GM18520 (cell line): ENCODE results near the gene RWDD1.

Source experiments
- ATAC-seq: cut with Tn5 transposase; IDR thresholded peaks from one replicate; pipeline ENCODE4 v1.9.1; 2021; ENCODE audit not compliant: unreplicated experiment

RWDD1 gene, protein sequence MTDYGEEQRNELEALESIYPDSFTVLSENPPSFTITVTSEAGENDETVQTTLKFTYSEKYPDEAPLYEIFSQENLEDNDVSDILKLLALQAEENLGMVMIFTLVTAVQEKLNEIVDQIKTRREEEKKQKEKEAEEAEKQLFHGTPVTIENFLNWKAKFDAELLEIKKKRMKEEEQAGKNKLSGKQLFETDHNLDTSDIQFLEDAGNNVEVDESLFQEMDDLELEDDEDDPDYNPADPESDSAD

DNA sequence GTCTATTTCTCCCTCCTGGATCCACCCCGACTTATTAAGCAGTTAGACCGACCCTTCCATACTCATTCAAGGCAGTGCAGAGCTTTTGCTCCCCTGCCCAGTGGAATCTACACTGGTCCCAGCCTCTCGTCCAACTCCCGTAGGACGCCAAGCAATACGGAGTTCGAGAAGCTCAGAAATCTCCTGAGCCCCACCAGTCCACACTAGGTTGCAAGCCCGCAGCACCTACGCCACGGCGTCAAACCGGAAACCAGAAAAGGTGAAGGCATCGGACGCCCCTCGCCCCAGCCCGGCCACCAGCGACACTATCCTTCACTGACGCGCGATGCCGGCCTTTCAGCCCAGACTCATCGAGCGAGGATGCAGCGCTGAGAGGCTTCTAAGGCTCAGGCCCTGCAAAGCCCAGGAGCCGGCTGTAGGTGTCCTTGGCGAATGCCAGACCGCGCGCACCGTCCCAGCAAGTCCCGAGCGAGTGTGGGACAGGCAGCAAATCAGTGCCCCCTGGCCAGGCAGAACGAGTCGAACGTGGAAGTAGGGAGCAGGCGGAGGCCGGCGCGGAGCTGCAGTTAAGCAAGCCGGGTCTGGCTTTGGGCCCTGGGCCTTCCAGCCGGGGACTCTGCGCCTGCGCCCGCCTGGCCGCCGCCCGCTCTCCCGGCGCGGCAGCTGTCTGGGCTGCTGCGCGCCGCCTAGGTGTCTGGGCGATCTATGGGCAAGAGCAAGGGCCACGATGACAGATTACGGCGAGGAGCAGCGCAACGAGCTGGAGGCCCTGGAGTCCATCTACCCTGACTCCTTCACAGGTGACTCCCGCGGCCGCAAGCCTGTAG lies at the start of gene RWDD1:
TSS of gene RWDD1 (plus strand) at position 649 of the 827 bp plus-strand sequence. CDS start at position 728, 79 bp downstream.
- ATAC-seq: peak; percentile 94

DNA sequence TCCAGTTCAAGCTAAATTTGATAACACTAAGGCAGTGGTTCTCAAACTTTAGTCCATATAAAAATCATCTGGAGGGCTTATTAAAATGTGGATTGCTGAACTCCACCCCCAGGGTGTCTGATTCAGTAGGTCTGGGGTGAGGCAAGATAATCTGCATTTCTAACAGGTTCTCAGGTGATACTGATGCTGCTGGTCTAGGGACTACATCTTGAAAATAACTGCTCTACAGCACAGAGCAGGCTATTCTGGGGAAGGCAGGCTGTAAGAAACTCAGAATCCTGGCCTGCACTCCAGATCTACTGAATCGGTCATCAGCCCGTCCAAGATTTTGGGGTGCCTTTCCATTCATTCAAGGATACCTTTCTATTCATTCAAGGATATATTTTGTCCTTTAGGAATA lies 48.4 kb upstream of the RWDD1 start:
- no peak for ATAC-seq

DNA sequence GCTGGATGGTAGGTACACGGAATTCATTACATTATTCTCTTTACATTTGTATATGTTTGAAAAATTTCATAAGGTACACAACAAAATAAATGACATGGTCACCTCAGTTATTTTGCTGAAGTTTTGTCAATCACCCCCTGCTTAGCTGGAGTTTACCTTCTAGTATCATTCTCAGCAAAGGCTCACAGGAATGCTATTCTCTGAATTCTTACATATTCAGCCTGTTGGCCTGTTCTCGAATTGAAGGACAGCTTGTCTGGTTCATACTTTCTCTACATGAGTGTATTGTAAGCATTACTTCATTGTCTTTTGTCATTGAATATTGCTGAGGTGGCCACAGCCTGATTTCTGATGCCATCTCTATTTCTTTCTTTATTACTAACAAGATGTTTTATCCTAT lies 47.1 kb upstream of the RWDD1 start:
- no peak for ATAC-seq

DNA sequence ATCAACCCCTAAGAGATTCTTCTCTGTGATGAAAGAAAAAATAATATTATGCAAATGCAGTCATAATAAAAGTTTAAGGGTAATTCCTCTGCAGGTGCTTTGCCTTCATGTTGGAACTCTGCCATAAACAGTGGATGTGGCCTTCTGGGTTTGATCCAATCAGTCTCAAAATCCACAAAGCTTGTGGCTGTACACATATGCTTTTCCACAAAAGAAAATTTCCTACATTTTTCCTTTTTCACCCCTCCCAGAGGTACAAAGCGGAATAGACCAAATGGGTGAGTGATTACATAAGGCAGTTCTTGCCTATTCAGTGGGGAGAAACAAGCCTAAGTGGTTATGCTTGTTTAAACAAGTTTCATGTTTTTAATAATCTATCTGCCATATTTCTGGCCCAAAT lies 43.2 kb upstream of the RWDD1 start:
- no peak for ATAC-seq

DNA sequence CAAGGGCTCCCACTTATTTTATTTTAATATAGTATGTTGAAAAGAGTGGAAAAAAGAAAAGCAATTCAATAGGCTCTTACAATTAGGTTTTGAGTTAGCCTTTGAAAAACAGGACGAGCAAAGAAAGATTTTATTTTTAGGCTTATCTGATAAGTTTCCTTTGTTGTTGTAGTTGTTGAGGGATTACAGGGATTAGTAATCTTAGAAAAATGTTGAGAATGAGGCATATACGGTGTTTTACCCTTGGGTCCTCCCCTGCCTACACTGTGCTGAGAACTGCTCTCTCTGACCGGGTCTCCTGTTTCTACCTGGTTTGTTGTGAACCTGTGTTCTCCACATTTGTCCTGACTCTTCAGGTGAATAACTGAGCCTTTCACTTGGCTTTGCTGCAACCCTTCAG lies 42.5 kb upstream of the RWDD1 start:
- ATAC-seq: no peak

DNA sequence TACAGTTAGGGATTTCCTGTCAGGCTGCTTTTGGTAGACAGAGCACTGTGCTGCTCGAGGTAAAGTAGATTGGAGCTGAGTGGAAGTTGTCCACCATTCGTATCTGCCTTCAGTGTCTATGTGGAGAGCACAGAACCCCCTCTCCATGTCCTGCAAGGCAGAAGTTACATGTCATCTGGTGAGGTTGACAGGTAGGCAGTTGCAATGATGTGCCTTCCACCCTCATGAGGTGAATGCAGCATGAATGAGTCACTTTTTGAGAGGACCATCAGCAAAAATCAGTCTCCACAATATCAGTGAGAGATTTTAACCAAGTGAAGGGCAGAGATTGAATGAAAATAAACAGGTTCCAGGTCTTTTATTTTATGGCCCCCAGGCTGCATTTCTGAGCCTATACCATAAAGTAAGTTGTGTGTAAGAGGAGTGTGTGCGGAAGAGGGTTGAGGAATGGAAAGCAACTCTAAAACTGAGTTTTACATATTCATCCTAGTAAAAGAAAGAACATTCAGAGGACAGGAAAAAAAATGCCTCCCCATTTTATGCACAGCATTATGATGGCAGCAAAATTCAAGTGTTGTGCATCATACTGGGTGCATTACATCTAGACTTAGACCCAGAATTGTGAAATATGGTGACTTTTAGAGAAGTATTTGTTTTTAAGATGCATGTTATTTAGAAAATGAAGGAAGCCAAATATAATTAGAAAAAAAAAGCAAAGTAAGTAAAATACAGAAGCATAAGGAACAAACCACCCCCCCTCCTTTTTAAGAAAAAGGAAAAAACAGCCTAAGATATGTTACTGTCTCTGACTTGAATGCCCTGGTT lies 41.6 kb upstream of the RWDD1 start:
- no peak for ATAC-seq

DNA sequence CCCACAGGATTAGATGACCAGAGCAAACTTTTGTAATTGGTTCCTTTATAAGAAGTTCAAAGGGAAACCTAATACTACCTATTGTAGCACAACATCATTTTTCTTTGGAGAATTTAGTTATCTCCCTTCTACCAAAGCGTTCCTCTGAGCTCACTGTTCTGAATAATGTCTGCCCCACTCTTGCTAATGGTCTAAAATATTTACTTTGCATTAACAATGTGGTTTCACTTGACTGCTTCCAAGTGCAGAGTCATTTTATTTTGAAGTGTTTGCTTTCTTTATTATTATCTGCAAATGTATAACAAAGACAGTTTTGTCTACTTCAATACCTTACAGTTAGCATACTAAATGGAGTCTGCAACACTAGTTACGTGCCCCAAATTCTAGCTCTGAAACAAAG lies 40.9 kb upstream of the RWDD1 start:
- no peak for ATAC-seq

DNA sequence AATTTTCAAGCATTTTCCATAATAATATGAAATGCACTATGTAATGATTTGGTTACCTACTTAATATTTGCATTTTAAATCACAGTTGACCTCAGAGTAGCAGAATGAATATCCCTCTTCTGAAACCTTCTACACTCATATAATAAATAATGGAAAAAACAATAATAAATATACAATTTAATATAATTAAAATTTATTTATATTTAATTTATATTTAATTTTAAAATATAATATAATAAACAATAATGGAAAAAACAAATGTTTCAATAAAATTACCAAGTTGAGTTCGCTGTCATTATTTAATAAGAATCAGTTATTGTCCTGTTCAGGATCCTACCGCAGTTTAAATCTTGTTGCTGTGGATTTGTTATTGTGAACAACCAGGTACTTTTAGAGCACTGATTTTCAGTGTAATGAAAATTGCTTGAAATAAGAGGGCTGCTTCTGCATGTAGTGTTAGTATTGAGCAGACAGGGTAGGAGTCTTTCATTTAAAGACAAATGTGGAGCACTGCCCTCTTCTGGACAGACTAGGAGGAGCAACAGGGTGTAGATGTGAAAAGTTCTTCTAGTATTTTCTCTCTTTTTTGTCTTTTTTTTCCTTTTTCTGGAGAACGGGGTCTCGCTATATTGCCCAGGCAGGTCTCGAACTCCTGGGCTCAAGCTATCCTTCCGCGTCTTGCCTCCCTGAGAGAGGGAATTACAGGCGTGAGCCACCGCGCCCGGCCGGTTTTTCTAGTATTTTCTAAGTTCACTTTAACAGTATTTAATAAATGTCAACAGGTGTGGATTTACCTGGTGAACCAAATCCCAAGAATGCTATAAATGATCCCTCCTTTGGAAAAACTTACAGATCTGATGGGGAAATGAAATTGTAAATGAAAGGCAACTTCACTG lies 39.4 kb upstream of the RWDD1 start:
- peak; percentile 85 for ATAC-seq

DNA sequence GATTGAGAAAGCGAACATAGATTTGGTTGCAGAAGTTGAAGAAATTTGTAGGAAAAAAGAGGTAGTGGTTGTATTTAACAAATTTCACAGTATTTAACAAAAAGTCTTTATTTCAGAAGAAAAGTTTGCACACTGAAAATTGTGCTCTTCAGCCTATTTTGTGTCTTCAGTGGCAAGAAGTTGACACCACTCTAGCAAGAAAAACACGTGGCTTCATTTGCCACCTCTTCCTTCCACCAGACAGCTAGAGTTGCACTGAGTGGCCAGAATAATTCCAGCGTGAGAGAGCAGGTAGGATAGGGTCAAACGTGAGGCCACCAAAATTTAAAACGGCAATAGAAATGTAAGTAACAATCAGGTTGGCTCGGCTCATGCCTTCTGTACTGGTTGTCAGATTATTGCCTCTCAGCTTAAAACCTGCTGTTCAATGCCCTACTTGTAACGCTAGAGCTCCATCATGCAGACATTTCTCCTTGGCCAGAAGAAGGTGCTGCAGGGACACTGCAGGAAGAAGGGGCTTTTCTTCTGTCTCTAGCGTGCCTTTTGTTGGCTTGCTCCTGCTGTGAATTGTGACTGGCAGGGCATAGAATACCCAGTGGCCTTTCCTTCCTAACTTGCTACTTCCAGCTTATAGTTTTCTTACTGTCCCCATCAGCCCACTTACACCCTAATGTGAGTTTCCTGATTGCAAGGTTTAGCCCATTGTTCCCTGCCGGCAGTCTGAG lies 37.9 kb upstream of the RWDD1 start:
- no peak for ATAC-seq

DNA sequence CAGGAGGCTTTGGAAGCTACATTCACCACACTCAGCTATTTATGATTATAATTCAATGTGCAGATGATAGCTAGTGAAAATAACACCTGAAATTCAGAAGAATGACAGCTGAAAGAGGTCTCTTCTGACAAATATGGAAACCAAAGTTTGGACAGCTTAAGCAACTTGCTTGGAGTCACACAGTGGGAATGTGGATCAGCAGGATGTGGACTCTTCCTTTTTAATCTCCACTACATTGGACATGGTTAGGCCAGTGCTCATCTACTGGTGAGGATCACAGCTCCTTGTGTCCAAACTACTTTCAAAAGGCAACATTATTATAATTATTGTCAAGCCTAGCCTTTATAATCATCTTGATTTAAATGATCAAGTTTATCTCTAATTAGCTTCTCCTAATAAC lies 36.2 kb upstream of the RWDD1 start:
- ATAC-seq: no peak

DNA sequence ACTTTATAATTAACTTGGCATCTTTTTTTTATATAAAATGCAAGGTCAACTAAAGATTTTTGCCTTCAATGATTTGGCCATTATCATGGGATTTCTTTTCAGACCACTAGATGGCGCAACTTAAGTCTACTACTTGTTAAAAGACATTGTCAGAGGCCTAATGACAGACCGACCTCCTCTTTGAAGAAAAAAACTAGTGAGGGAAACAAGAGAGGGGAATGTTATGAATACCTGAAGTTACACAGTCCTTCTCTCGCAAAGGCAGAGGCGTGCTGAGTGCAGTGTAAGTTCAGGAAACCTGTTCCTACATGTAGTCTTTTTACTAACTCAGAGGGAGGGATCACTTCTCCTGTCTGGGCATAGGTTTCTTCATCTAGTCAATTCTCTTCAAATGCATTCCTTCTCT lies 35.1 kb upstream of the RWDD1 start:
- no peak for ATAC-seq

DNA sequence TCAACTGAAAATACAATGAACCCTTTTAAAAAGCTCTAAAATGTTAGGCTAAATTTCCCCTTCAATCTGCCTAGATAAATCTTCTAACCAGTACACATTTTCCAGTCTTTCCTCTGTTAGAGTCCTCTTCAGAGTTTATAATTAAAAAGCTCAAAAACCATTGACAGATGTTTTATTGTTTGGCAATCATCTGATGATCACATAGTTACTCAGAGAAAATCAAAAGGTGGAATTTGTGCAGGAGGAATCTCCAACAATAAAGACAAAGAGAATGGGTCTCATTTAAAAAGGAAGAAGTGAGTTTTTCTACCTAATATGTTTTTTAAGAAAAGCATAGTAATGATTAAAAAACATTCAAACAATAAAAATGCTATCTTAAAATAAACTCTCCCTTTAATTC lies 28.9 kb upstream of the RWDD1 start:
- ATAC-seq: no peak

DNA sequence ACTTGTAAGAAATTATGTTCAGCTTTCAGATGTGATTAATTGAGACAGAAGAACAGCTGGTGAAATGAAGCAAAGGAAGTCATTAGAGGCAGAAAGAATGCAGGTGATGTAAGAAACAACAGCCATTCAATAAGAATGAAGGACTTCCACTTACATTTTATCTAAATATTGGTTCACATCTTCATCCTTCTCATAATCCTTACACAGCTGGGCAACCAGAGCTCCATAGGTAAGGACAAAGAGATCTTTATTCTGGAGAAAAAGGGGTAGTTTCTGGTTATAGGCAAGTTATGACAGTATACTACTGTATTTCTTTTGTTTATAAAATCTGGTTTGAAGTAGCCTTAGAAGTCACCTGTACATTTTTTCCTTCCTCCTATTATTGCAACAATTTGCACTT lies 28.2 kb upstream of the RWDD1 start:
- no peak for ATAC-seq

DNA sequence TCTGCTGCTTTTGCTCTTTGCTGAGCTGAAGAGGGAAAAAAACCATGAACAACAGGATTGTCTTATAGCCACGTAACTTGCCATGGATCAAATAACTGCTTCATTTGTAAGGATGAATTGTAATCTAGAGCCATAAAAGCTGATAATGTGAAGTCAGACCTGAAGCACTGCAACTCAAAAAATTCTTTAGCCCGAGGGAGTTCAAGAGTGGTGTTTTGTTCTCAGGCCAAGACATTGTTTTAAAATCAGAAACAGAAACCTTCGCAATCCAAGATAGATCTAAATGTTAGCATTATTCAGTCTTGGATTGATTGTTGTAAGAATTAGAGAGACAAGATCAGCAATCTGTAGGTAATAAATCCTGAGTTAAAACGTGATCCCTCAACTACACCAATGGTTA lies 25.7 kb upstream of the RWDD1 start, which contains the start of gene TRAPPC3L:
TSS of gene TRAPPC3L (minus strand) at position 34 of the 400 bp plus-strand sequence. CDS start 170 bp downstream, outside the sequence.
- no peak for ATAC-seq

DNA sequence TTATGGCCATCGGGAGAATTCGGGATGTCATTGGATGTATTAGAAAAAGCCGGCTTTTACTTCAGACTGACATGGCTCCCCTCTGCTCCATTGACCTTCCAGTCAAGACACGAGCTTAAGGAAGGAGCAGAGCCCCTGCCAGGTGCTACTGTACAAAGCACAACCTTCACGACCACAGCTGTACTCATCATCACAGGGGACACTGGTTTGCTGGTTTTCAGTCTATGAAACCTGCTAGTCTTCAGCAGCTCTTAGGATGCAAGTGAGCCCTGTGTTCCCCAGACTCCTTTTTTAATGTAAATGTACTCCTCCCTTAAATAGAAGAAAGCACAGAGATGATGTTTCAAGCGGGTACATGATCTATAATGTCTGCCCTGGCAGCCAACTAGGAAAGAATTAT lies 23.9 kb upstream of the RWDD1 start:
- ATAC-seq: no peak

DNA sequence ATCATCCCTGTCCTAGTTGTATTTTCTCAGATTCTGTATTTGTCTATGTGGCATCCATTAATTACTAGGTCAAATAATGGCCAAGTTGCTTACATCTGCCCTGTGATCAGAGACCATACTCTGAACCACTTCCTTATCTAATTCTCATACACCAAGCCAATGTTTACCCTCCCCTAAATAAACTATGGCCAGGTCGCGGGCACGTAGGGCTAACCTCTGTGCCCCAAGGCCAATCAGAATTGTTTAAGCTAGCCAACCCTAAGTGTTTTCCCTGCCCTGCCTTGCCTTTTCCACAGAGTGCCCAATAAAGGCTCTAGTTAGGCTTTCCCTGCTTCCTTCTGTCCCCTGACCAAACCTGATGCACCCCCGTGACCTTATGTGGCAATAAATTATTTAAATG lies 20.5 kb upstream of the RWDD1 start:
- no peak for ATAC-seq

DNA sequence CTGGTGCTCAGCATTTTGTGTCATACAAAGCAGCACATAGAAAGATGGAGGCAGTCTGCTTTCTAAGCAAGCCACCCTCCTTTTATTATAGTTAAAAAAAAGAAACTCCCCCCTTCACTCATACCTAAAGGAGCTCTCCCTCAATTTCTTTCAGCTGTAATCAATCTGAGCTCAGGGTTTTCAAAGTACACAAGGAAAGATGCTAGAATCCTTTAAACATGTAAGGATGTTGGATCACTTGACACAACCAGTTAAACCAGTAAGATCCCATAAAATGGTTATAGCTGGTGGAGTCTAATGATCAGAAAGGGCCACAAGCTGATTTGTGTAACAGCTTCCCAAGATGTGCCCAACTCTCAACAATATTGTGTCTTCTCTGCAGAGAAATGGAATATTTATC lies 17.9 kb upstream of the RWDD1 start, which contains the start of gene CALHM4:
TSS of gene CALHM4 (plus strand) at position 301 of the 400 bp plus-strand sequence. CDS start at position 344, 43 bp downstream.
- no peak for ATAC-seq

DNA sequence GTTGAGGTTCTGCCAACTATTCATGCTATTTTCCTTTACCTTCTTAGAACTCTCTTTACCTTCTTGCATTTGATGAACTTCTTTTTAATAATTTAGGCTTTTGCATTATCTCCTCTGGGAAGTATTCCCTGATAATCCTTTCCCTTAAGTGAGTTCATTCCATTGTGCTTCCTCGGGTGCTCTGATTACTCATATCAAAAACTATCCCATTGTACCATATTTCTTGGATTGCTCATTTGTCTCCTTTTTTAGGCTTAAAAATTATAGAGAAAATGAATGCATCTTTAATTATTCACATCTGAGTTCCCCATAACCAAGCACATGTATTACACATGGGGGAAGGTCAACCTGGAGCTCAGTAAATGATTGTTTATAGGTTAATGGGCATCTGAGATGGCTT lies 15.2 kb upstream of the RWDD1 start:
- ATAC-seq: no peak

DNA sequence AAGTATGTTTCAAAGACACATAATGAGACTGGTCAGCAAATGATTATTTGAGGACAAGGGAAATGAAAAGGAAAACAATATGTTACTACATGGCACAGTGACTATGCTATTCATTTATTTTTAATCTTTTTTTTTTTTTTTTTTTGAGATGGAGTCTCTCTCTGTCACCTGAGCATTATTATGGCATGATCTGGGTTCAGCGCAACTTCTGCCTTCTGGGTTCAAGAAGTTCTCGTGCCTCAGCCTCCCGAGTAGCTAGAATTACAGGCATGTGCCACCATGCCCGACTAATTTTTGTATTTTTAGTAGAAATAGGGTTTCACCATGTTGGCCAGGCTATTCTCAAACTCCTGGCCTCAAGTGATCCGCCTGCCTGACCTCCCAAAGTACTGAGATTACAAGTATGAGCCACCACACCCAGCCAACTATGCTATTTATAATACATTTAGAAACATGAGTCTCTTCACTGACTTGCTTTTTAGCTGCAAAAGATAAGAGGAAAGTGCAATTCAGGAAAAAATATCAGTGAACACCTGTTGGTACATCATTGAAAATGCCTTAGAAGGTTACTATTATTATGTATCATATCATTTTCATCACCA lies 14.4 kb upstream of the RWDD1 start:
- no peak for ATAC-seq
